ENCODE data around the gene TRMT5. TPM values are rescaled to one million over a fixed set of nuclear protein-coding genes. Genes with fewer than 3 reads are reported as not detected.

The TRMT5 gene
- total RNA-seq, result 19.8 TPM

DNA sequence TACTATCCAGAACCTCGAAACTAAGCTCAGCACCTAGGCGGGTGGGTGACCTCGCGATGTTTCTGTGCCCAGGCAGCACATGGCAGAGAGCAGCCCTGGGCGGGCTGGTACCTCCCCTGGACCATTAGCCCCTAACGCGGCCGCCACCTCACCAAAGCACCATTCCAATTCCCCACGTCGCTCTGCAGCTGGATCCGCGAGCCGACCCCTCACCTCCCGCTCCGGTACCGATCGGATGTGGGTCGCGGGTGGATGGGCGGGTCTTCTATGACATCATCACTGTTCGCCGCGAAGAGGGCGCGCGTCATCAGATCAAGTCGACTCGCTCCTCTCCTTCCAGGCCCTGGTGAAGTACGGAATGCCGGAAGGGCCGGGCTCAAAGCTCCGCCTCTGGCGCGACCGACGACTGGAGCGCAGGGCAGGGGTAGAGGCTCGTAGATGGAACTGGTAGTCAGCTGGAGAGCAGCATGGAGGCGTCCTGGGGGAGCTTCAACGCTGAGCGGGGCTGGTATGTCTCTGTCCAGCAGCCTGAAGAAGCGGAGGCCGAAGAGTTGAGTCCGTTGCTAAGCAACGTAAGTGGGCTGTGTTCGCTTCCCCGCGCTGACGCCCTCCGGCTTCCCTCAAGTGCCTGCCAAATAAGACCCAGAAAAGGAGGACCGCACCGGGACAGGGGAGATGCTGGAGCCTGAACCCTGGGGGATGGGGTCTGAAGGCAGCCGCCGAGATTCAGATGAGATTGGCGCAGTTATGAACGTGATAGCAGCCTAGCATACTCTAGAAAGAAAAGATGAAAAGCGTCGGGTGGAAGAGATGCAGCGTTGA lies at the start of gene TRMT5, which contains the start of gene SLC38A6:
Gene TRMT5, minus strand, starts transcription at position 269 of the 822 bp plus-strand sequence. Its CDS starts 106 bp downstream, at position 163.
Gene SLC38A6, plus strand, starts transcription at position 435 of the 822 bp plus-strand sequence. Its CDS starts 33 bp downstream, at position 468.

Other genes with a start within 250 kb of the TRMT5 start
- gene MNAT1, start 246.3 kb downstream of the TRMT5 start, total RNA-seq, result 90.1 TPM
- gene SLC38A6, start 166 bp upstream of the TRMT5 start, total RNA-seq, result 55.6 TPM